Osteoblast (primary cell): ENCODE results near the gene UBE2E2. TPM values are rescaled to one million over a fixed set of nuclear protein-coding genes. Genes with fewer than 3 reads are reported as not detected.

ENCODE experiments used
- DNase-seq: peaks from one replicate; pipeline ENCODE4 v3.0.0; 2011; ENCODE audit warnings: low spot score, mixed read lengths; ENCODE audit not compliant: insufficient read length; ENCODE audit errors: missing footprints
- H2AFZ ChIP-seq: 2 replicates; pipeline ENCODE4 v1.6.0; 2011; ENCODE audit warnings: mild to moderate bottlenecking, low read length
- H3K27ac ChIP-seq: 2 replicates; pipeline ENCODE4 v1.5.1; 2011; ENCODE audit warnings: mild to moderate bottlenecking, low read depth, low read length, moderate library complexity
- H3K27me3 ChIP-seq: 2 replicates; pipeline ENCODE4 v1.6.0; 2012; ENCODE audit warnings: mild to moderate bottlenecking, control low read depth, inconsistent platforms, low read length, moderate library complexity; ENCODE audit not compliant: insufficient read depth
- H3K36me3 ChIP-seq: 2 replicates; pipeline ENCODE4 v1.5.1; 2011; ENCODE audit warnings: mild to moderate bottlenecking, low read length, control low read depth, moderate library complexity; ENCODE audit not compliant: insufficient read depth
- H3K4me1 ChIP-seq: 2 replicates; pipeline ENCODE4 v1.5.1; 2011; ENCODE audit warnings: mild to moderate bottlenecking, low read length, control low read depth, moderate library complexity; ENCODE audit not compliant: insufficient read depth
- H3K4me2 ChIP-seq: 2 replicates; pipeline ENCODE4 v1.6.0; 2011; ENCODE audit warnings: mild to moderate bottlenecking, low read length; ENCODE audit not compliant: insufficient read depth
- H3K4me3 ChIP-seq: fragments of 200-600 bp; sonication (generic); 3 replicates; pipeline ENCODE4 v1.5.1; 2012; ENCODE audit warnings: mild to moderate bottlenecking, low read length, inconsistent platforms; ENCODE audit not compliant: insufficient read depth
- H3K79me2 ChIP-seq: 2 replicates; pipeline ENCODE4 v1.6.0; 2012; ENCODE audit warnings: mild to moderate bottlenecking, low read length, control low read depth, inconsistent platforms; ENCODE audit not compliant: insufficient read depth
- H3K9me3 ChIP-seq: 2 replicates; pipeline ENCODE4 v1.5.1; 2011; ENCODE audit warnings: low read depth, low read length, control low read depth
- H4K20me1 ChIP-seq: 2 replicates; pipeline ENCODE4 v1.6.0; 2012; ENCODE audit warnings: mild to moderate bottlenecking, low read length, control low read depth; ENCODE audit not compliant: insufficient read depth
- CTCF ChIP-seq: IDR thresholded peaks from 2 replicates; pipeline ENCODE4 v1.5.1; 2011; ENCODE audit warnings: mild to moderate bottlenecking, low read depth, low read length, moderate library complexity; ENCODE audit errors: extremely low read depth
- total RNA-seq: library from RNA; depleted of rRNA; stranded (reverse); fragments of >200 nt; gene quantifications from 2 replicates; pipeline ENCODE4 v1.2.3, GENCODE V29; 2012

UBE2E2 gene
- total RNA-seq, 1 donor, result 49.6 TPM

- no peak overlapping the region for H3K4me2 ChIP-seq
- peaks cover 6% of the 10 kb centered on the region for H4K20me1 ChIP-seq
These were observed 98.7 kb downstream of the UBE2E2 start for GRCh38 chr3:23301819-23302218.

GRCh38 chr3:23302271-23302670 is 99.1 kb downstream of the UBE2E2 start:
- Histone ChIP-seq H3K27ac (no peak overlapping the region), H3K9me3 (no peaks in the 10 kb centered on the region), H3K27me3 (no peaks in the 10 kb centered on the region), H3K36me3 (no peaks in the 10 kb centered on the region), H3K4me1 (peaks cover 8% of the 10 kb centered on the region), H3K79me2 (peaks cover 12% of the 10 kb centered on the region), H3K4me2 (no peak overlapping the region), H4K20me1 (peaks cover 6% of the 10 kb centered on the region), H2AFZ (no peak overlapping the region), H3K4me3 (no peak overlapping the region)
- TF ChIP-seq CTCF, result no peak
- DNase-seq, result no peak

More at GRCh38 chr3:23301819-23302218, 98.7 kb downstream of the UBE2E2 start:
- Histone ChIP-seq H3K9me3 (no peaks in the 10 kb centered on the region), H3K79me2 (peaks cover 12% of the 10 kb centered on the region), H3K36me3 (no peaks in the 10 kb centered on the region), H3K4me3 (no peak overlapping the region), H3K4me1 (peaks cover 8% of the 10 kb centered on the region), H2AFZ (no peak overlapping the region), H3K27ac (no peak overlapping the region), H3K27me3 (no peaks in the 10 kb centered on the region)
- TF ChIP-seq CTCF, result no peak
- DNase-seq, result no peak

GRCh38 chr3:23303601-23304217 is 100.6 kb downstream of the UBE2E2 start:
- H2AFZ ChIP-seq, result no peak overlapping the region
- no peak overlapping the region for H3K4me3 ChIP-seq
- peaks cover 13% of the 10 kb centered on the region for H3K79me2 ChIP-seq
- no peaks in the 10 kb centered on the region for H3K36me3 ChIP-seq
- no peaks in the 10 kb centered on the region for H3K9me3 ChIP-seq
- H3K4me2 ChIP-seq, result no peak overlapping the region
- DNase-seq, result no peak
- H4K20me1 ChIP-seq, result peaks cover 6% of the 10 kb centered on the region
- no peaks in the 10 kb centered on the region for H3K27me3 ChIP-seq
- H3K4me1 ChIP-seq, result peaks cover 8% of the 10 kb centered on the region
- TF ChIP-seq CTCF, result no peak
- H3K27ac ChIP-seq, result no peak overlapping the region

GRCh38 chr3:23304424-23304823 is 101.3 kb downstream of the UBE2E2 start:
- TF ChIP-seq CTCF, result no peak
- H2AFZ ChIP-seq, result no peak overlapping the region
- no peaks in the 10 kb centered on the region for H3K36me3 ChIP-seq
- no peaks in the 10 kb centered on the region for H3K9me3 ChIP-seq
- H3K79me2 ChIP-seq, result peaks cover 18% of the 10 kb centered on the region
- peaks cover 6% of the 10 kb centered on the region for H4K20me1 ChIP-seq
- no peaks in the 10 kb centered on the region for H3K27me3 ChIP-seq
- H3K27ac ChIP-seq, result no peak overlapping the region
- DNase-seq, result no peak
- H3K4me2 ChIP-seq, result no peak overlapping the region
- no peak overlapping the region for H3K4me3 ChIP-seq
- peaks cover 8% of the 10 kb centered on the region for H3K4me1 ChIP-seq
